Suprapubic skin (tissue), 4 donors: ENCODE measurements around the gene SERPINB1. TPM values are rescaled to one million over a fixed set of nuclear protein-coding genes. Genes with fewer than 3 reads are reported as not detected.

Source experiments
- DNase-seq, 2 donors: peaks; one replicate each; pipeline ENCODE4 v3.0.0-alpha.2; 2019; ENCODE audit warnings: low spot score in 2 of 2
- H3K27ac ChIP-seq: fragments of 200-600 bp; sonication (generic); one replicate; pipeline ENCODE4 v1.5.1; 2019
- H3K27me3 ChIP-seq: fragments of 200-600 bp; sonication (generic); one replicate; pipeline ENCODE4 v1.5.1; 2019
- H3K36me3 ChIP-seq: fragments of 200-600 bp; sonication (generic); one replicate; pipeline ENCODE4 v1.5.1; 2019
- H3K4me1 ChIP-seq: fragments of 200-600 bp; sonication (generic); one replicate; pipeline ENCODE4 v1.5.1; 2019
- H3K4me3 ChIP-seq: fragments of 200-600 bp; sonication (generic); one replicate; pipeline ENCODE4 v1.5.1; 2019; ENCODE audit warnings: mild to moderate bottlenecking
- H3K9me3 ChIP-seq: fragments of 200-600 bp; sonication (generic); one replicate; pipeline ENCODE4 v1.5.1; 2019
- CTCF ChIP-seq, 2 donors: fragments of 200-600 bp in 1 of 2; fragments of 450-650 bp in 1 of 2; sonication (generic) in 1 of 2; IDR thresholded peaks; one replicate each; pipeline ENCODE4 v1.5.1; 2016 to 2019; ENCODE audit warnings: antibody characterized with exemption in 2 of 2, mild to moderate bottlenecking in 1 of 2, moderate library complexity in 1 of 2
- EP300 ChIP-seq: sonication (generic); formaldehyde crosslinking; IDR thresholded peaks from one replicate; pipeline ENCODE4 v1.6.1; 2017; ENCODE audit warnings: antibody characterized with exemption
- POLR2A ChIP-seq, 2 donors: fragments of 450-650 bp; IDR thresholded peaks; one replicate each; pipeline ENCODE4 v1.6.1; 2017; ENCODE audit warnings: antibody characterized with exemption in 2 of 2, mild to moderate bottlenecking in 2 of 2, moderate library complexity in 2 of 2
- POLR2AphosphoS5 ChIP-seq, 3 donors: sonication (generic); formaldehyde crosslinking; IDR thresholded peaks; one replicate each; pipeline ENCODE4 v1.6.1; 2017; ENCODE audit warnings: antibody characterized with exemption in 3 of 3
- WGBS: methylation state at CpG from one replicate; pipeline ENCODE4 v1.1.5; 2018; 5-methylcytosine and 5-hydroxymethylcytosine counted together
- total RNA-seq, 4 donors: library from RNA; depleted of rRNA; stranded (reverse); fragments of >200 nt; gene quantifications; one replicate each; pipeline ENCODE4 v1.1.0, GENCODE V29; 2016

SERPINB1 gene
- total RNA-seq, 4 donors from 2014 or later = 11.8 to 20.6 (median 16.9) TPM

DNA sequence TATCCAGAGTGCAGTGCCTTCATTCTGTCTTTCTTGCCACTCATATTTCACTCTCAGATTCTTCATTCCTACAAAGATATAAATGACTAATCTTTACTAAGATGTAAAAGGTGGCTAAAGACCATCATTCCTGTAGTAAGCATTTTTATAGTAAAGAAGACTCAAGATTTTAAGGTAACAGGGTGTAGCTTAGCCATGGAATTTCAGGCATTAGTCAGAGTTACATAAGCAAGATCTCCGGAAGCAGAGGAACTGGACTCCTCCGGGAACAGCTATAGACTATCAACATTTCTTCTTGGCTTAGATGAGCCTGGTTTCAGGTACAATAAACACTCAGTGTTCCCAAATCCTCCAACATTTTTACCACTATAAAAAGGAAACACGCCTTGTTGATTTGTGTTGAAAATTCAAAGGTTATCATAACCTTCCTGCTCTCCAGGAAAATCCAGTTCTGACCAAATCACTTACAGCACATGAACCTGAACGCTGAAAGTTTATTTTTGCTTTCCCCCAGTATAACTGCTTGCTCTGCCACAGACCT, 23.7 kb downstream of the SERPINB1 start:
- 30% methylated on average over 4 of the region's 4 CpGs for WGBS
- H3K4me1 ChIP-seq = peaks cover 19% of the 10 kb centered on the region
- no peak overlapping the region for H3K4me3 ChIP-seq
- TF ChIP-seq POLR2AphosphoS5 (IDR thresholded peaks at IDR 0.05) (no peak), POLR2A (IDR thresholded peaks at IDR 0.05) (no peak)
- H3K36me3 ChIP-seq = no peaks in the 10 kb centered on the region
- no peaks in the 10 kb centered on the region for H3K27me3 ChIP-seq
- peak overlapping the region; percentile 54 for H3K27ac ChIP-seq
- DNase-seq = no peak
- no peaks in the 10 kb centered on the region for H3K9me3 ChIP-seq

DNA sequence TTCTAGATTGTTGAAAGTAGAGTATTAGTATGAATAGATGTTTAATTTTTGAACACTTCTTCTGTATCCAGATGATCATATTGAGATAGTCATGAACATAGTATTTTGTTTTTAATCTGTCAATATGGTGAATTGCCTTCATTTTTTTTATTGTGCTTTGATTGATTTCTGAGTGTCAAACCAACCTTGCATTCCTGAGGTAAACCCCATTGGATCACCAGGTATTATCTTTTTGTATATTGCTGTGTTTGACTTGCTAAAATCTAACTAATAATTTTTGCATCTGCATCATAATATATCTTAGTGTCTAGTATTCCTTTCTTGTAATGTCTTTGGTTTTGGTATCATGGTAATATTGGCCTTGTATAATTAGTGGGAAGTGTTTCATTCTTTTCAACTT, 25.5 kb downstream of the SERPINB1 start:
- Histone ChIP-seq H3K9me3 (no peaks in the 10 kb centered on the region), H3K27me3 (no peaks in the 10 kb centered on the region), H3K36me3 (no peaks in the 10 kb centered on the region), H3K4me1 (peaks cover 19% of the 10 kb centered on the region), H3K4me3 (no peak overlapping the region), H3K27ac (no peak overlapping the region)
- no peak for DNase-seq
- TF ChIP-seq POLR2AphosphoS5 (IDR thresholded peaks at IDR 0.05) = no peak
- no peak for TF ChIP-seq EP300
- no peak for TF ChIP-seq POLR2A (IDR thresholded peaks at IDR 0.05)
- no peak for TF ChIP-seq CTCF (IDR thresholded peaks at IDR 0.05)

DNA sequence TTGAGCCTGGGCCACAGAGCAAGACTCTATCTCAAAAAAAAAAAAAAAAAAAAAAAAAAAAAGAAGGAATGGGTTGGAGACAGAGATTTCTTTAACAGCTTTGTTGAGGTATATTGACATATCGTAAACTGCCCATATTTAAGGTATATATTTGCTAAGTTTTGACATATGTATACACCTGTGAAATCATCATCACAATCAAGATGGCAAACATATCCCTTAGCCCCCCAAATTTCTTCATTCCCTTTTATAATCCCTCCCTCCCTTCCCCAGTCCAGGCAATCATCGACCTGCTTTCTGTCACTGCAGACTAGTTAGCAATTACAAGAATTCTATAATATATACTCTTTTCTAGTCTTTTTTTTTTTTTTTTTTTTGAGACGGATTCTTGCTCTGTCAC, 29.0 kb downstream of the SERPINB1 start:
- no peaks in the 10 kb centered on the region for H3K36me3 ChIP-seq
- H3K4me1 ChIP-seq = peaks cover 21% of the 10 kb centered on the region
- H3K9me3 ChIP-seq = no peaks in the 10 kb centered on the region
- no peaks in the 10 kb centered on the region for H3K27me3 ChIP-seq
- H3K4me3 ChIP-seq = no peak overlapping the region
- H3K27ac ChIP-seq = no peak overlapping the region
- TF ChIP-seq EP300 (no peak), POLR2AphosphoS5 (IDR thresholded peaks at IDR 0.05) (no peak), POLR2A (IDR thresholded peaks at IDR 0.05) (no peak), CTCF (IDR thresholded peaks at IDR 0.05) (no peak)
- DNase-seq = no peak
- 96% methylated on average over 3 of the region's 3 CpGs for WGBS

GRCh38 chr6:2810092-2810671, 31.5 kb downstream of the SERPINB1 start:
- Histone ChIP-seq H3K9me3 (no peaks in the 10 kb centered on the region), H3K36me3 (no peaks in the 10 kb centered on the region), H3K4me3 (no peak overlapping the region), H3K4me1 (peaks cover 28% of the 10 kb centered on the region), H3K27ac (no peak overlapping the region), H3K27me3 (no peaks in the 10 kb centered on the region)
- peak in 1 of 3 donors; percentile 10 for TF ChIP-seq POLR2AphosphoS5 (IDR thresholded peaks at IDR 0.05)
- no peak for TF ChIP-seq POLR2A (IDR thresholded peaks at IDR 0.05)
- WGBS = 61% methylated on average over 9 of the region's 9 CpGs
- no peak for DNase-seq

DNA sequence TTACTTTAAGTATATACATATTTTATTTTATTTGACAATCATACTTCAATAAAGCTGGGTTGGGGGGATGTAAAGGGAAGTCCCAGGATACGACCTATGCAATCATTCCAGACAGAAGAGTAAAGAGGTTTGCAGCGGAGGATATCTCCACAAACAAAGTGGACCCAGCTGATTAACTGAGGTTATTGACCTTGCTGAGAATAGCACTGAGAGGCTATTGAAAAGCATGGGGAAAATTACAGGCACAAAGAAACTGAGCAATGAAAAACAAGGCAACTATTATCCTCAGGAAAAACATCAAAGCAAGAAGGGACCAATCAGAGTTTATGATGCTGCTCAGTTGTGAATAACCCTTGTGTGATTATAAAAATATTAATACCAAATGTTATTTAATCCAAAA, 32.6 kb downstream of the SERPINB1 start:
- Histone ChIP-seq H3K27me3 (no peaks in the 10 kb centered on the region), H3K9me3 (no peaks in the 10 kb centered on the region), H3K36me3 (no peaks in the 10 kb centered on the region), H3K4me3 (no peak overlapping the region), H3K27ac (no peak overlapping the region), H3K4me1 (peaks cover 30% of the 10 kb centered on the region)
- 94% methylated on average over 2 of the region's 2 CpGs for WGBS
- no peak for TF ChIP-seq EP300
- TF ChIP-seq POLR2AphosphoS5 (IDR thresholded peaks at IDR 0.05) = no peak
- TF ChIP-seq CTCF (IDR thresholded peaks at IDR 0.05) = no peak
- no peak for TF ChIP-seq POLR2A (IDR thresholded peaks at IDR 0.05)
- DNase-seq = no peak

- H3K27ac ChIP-seq = no peak overlapping the region
- H3K36me3 ChIP-seq = no peaks in the 10 kb centered on the region
- H3K9me3 ChIP-seq = no peaks in the 10 kb centered on the region
- H3K27me3 ChIP-seq = no peaks in the 10 kb centered on the region
- WGBS = 58% methylated on average over 9 of the region's 9 CpGs
- no peak for TF ChIP-seq POLR2A (IDR thresholded peaks at IDR 0.05)
- H3K4me3 ChIP-seq = no peak overlapping the region
- peaks cover 30% of the 10 kb centered on the region for H3K4me1 ChIP-seq
- DNase-seq = no peak
These were observed 34.1 kb downstream of the SERPINB1 start for GRCh38 chr6:2807342-2808090.
